HG03378 (cell line): ENCODE results near the gene TREML1.
"Not testable (repeated sequence)": the region's sequence is repeated elsewhere in the genome, so short reads cannot be mapped to it uniquely, and the experiment has no call there.

ENCODE experiments used
- ATAC-seq: cut with Tn5 transposase; IDR thresholded peaks from one replicate; pipeline ENCODE4 v1.9.1; 2021; ENCODE audit warnings: mild to moderate bottlenecking, moderate library complexity; ENCODE audit not compliant: unreplicated experiment

The TREML1 gene, protein sequence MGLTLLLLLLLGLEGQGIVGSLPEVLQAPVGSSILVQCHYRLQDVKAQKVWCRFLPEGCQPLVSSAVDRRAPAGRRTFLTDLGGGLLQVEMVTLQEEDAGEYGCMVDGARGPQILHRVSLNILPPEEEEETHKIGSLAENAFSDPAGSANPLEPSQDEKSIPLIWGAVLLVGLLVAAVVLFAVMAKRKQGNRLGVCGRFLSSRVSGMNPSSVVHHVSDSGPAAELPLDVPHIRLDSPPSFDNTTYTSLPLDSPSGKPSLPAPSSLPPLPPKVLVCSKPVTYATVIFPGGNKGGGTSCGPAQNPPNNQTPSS

DNA sequence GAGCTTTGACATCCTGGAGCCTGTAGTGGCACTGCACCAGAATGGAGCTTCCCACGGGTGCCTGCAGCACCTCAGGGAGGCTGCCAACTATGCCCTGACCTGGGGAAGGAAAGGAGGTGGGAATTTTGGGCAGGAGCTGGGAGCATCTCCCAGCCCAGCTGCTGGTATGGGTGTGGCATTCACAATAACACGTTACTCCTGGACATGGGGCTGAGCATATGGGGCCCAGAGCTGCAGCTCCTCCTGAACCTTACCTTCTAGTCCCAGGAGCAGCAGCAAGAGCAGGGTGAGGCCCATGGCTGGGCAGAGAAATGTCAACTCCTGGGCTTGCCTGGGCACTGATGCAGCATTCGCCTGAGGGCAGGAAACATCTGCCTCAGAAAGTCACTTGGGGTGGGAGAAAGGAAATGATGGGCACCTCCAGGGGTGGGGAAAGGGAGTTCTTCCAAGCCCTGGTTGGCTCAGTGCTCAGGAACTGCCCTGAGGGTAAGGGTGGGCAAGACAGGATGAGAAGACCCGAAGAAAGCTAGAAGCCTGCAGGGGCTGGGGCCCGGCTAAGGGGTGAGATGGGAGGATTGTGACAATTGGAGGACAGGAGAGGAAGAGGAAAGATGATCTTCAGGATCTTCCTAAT lies at the start of gene TREML1:
Gene TREML1 (minus strand): TSS at position 356 of the 634 bp plus-strand sequence. CDS start 59 bp downstream, at position 297.
- ATAC-seq: no peak

DNA sequence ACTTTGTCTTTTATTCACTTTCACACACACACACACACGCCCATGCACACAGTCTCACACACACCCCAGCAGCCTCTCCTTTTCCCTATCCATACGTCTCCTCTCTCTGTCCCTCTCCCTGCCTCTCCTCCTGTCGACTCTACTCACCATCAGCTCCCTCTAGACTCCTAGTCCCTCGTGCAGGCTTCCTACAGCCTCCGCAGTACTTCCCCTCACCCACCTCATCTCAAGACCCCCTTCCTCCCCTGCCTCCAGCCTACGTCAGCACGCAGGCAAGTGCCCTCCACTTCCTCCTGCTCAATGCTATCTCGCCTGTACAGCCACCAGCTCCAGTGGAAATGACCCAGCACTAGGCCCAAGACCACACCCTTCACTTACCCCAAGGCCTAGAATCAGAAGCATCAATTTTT lies 47.6 kb upstream of the TREML1 start:
- ATAC-seq: no peak

DNA sequence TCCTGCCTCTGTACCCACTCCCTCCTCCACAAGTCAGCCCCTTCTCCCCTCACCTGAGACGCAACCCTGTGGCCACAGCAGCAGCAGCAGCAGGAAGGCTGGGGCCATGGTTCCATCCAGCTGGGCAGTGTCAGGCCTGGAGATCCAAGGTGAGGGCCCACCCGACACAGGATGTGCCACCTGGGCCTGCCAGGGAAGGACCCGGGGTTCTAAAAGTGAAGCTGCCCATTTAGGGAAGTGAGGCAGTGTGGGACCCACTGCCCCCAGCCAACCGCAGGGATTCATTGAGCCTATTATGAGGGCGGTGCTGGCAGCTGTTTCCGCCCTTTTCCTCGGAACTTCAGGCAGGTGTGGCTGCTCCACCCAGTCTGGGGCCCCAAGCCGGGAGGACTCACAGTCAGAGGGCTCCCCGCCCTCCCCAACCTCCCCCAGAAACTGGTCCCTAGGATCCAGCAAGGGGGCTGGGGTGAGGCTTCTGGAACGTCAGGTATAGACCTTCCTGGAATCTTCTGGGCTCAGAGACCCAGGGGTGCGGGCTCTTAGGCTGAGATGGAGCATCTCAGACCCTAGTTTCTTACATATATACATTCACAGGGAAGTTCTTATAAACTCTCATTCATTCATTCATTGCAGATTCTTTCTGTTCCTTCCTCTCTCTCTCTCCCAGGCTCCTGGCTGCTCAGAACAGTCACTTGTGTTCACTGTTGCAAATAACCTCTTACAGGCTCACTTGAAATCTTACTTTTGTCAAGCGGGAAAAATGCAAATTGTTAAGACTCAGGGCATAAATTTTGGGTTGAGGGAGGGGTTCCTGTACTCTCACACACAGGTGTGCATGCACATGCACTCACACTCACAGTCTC lies 47.0 kb upstream of the TREML1 start, which contains the start of gene TREML2:
Gene TREML2 (minus strand): TSS at position 249 of the 863 bp plus-strand sequence. CDS start 141 bp downstream, at position 108.
- no peak for ATAC-seq

DNA sequence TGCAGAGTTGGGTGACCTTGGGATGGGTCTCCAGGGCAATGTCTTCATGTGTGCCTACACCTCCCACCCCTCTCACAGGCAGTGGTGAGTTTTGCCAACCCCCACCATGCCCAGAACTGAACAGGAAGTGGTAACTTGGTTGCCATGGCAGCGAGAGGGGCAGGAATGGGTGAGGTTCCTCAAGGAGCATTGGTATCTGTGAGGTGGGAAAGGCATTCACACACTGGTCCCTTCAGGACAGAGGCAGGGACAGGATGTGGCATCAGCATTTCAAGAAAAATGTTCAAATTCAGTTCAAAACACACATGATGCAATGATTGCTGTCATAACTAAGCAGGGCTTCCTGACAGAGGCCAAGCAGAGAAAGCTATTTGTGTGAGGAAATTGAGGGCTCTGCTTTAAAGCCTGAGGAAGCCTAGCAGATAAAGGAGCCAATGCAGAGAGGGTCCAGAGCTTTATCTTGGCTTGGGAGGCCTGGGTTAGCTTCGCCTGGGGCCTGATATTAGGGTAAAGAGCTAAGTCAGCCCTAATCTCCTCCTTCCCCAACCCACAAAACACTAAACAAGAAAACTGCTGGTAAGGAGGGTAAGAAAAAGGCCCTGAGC lies 46.3 kb upstream of the TREML1 start:
- ATAC-seq: no peak

DNA sequence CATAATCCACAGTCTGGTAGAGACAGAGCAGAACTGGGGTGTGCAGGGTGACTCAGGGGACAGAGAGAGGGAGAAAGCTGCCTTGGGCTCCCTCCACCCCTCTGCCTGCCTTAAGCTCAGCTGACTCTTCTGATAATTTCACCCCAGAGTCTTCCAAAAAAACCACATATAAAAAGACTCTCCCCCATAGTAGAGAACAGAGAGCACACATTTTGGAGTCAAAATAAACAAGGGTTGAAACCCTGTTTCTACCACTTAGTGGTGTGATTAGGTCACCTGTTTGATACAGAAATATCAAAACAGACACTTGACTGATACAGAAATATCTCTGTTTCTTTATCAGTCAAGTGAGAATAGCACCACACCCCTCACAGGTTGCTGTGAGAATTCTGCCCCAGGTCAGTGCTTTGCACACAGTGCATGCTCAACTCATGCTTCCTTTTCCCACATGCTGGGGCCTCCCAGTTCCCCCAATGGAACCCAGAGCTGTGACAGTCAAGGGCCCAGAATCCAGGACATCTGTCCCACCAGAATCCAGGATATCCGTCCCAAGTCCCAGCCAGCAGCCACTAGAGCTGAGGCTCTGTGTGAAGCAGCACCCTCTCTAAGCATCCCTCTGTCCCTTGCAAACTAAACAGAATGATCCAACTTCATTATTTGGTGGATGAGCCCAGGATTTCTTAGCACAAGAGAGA lies 45.6 kb upstream of the TREML1 start:
- ATAC-seq: no peak

DNA sequence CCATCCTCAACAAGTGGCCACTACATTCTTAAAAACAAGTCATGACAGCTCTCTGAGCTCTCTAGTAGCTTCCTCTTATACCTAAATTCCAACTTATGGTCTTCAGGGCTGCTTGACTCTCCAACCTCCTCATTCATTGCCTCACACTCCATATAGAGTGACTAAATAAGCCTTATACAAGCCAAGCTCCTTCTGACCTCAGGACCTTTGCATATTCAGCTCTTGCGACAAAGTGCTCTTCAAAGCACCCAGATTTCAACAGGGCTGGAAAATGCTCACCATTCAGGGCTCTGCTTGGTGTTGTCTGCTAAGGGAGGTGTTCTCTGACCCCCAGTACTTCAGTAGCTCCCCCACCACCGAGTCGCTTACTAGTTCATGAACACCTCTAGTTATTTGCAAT lies 43.1 kb upstream of the TREML1 start:
- ATAC-seq: no peak

DNA sequence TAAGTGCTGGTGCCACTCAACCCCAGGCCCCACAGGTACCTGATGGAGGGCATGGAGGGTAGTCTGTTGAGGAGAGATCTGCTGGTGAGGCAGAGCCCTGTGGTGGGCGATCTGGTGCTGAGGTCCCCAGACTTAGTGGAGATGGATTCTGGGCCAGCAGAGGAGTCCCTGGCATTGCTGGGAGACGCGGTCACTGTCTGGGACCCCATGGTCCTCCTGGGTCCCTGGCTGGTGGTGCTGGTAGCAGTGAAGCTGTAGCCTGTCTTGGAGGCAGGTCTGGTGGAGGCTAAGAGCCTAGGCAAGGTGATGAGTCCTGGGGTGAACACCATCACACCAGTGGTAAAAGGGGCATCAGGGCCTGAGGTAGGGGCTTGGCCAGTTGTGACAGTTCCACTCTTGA lies 40.2 kb upstream of the TREML1 start:
- no peak for ATAC-seq

DNA sequence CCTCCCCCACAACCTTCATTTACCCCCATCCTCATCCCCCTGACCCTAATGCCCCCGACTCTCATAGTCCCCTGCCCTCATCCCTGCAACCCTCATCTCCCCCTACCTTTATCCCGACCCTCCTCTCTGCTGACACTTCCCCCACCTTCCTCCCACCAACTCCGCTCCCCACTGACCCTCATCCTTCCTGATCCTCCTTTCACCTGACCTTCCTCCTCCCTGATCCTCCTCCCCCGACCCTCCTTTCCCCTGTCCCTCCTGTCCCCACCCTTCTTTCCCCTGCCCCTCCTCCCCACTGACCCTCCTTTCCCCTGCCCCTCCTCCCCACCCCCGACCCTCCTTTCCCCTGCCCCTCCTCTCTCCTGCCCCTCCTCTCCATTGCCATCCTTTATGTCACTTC lies 39.7 kb upstream of the TREML1 start:
- no peak for ATAC-seq

DNA sequence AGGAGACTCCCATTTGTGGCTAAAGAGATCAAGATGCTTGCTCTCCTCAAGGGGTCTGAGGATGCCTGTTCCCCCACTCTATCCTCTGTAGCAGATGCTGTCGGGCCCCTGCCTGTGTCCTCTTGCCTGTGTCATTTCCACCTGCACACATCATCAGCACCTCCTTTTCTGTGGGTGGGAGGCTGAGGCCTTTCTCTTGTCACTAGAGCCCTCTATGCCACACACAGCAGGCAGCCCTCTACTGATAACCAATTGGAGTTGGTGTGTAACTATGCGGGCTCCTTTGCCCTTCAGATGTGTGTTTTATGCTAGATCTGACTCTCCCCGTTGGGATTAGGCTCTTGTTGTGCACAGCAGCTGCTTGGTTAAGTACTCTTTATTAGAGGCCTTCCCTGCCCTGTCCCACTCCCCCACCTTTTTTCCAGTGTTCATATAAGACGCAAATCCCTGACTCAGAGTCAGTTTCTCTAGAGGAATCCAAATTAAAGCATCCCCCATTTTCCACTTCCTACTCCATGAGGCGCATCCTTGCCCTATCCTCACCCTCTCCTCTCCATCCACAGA lies 39.1 kb upstream of the TREML1 start:
- no peak for ATAC-seq

DNA sequence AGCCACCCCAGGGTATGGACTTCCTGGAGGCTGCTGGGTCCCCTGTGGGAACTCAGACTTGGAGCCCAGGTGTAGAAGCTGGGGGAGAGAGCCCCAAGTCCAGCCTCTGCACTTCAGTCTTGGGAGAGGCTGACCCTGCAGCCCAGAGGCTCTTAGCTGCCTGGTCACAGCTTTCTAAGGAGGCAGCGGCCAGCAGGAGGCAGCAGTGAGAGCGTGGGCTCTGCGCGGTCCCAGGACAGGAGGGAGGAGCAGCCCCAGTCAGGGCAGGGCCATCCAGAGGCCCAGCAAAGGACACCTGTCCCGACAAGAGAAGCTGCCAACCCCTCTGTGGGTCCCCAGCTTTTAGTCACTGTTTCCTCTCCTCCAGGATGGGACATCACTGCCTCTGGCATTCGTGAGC lies 37.4 kb upstream of the TREML1 start:
- no peak for ATAC-seq

DNA sequence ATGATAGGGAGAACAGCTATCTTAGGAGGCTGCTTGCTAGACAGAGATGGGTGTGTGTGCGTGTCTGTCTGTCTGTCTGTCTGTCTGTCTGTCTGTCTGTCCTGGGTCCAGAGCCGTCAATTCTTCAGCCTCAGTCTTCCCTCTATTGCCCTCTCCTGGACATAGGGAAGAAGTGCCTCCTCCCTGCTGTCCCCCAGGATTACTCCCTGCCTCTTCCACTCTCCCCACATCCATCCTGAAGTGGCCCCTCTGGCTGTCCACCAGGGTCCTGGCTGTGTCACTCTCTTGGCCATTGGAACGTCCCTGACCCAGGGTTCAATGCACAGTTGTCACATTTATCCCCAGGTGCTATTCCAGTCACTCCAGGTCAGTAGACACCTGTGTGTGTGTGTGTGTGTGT lies 36.6 kb upstream of the TREML1 start:
- ATAC-seq: no peak

DNA sequence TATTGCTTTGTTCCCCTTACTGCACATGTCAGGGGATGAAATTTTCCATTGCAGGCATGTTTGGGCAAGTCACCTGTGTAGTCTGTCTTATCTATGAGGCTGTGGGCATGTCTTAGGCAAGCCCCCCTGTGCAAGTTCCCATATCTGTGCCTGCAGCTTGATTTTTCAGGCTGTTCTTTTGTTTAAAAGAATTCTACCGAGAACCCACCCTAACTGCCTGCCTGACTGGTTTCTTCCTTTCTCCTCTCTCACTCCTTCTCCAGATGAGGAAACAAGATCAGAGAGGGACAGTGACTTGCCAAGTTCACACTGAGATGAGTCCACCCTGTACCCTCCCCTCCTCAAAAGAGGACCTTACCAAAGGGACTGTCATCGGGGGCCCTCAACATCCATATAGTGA lies 35.8 kb upstream of the TREML1 start:
- ATAC-seq: no peak

DNA sequence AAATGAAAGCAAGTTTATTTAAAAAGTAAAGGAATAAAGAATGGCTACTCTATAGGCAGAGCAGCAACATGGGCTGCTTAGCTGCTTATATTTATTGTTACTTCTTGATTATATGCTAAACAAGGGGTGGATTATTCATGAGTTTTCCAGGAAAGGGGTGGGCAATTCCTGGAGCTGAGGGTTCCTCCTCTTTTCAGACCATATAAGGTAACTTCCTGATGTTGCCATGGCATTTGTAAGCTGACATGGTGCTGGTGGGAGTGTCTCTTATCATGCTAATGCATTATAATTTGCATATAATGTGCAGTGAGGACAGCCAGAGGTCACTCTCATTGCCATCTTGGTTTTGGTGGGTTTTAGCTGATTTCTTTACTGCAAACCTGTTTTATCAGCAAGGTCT lies 34.9 kb upstream of the TREML1 start:
- not testable (repeated sequence) for ATAC-seq

DNA sequence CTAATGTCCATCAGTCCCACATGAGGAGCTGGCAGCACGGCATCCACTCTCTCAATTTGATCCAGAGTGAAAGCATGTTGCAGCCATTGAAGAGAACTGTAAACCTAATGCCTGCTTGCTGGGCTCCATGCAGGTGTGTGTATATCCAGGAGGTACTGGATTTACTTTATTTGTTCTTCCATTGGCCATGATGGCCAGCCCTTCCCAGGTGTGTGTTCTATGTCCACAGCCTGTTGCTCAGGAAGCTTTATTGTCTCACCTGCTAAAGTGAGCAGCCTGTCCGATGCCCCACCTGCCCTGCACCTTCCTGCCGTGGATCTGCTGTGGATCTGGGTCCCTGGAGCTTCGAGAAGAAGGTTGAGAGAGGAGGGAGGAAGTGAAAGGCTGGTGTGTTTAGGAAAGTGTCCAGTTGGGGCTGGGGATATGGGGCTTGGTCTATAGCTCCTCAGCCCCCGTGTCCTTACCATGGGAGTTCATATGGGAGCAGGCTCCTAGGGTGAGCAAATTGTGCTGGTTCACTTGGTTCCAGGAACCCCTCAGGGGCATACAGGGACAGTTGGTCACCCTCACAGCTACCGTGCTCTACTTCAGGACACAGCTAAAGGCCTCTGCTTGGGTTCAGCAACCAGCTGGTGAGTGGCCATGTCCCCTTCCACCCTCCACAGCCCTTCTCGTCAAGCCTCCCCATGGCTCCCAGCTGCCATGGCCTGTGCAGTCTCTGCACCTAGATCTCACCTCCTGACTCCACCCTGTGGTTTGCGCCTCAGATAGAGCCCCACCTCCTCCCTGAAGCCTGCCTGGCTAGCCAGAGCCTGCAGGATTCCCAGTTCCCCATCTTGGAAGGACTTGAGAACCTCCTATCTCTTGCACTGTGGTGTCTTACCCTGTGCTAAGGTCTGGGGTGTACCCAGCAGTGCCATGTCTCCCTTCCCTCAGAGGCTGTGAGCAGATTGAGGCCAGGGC lies 34.1 kb upstream of the TREML1 start:
- ATAC-seq: no peak

DNA sequence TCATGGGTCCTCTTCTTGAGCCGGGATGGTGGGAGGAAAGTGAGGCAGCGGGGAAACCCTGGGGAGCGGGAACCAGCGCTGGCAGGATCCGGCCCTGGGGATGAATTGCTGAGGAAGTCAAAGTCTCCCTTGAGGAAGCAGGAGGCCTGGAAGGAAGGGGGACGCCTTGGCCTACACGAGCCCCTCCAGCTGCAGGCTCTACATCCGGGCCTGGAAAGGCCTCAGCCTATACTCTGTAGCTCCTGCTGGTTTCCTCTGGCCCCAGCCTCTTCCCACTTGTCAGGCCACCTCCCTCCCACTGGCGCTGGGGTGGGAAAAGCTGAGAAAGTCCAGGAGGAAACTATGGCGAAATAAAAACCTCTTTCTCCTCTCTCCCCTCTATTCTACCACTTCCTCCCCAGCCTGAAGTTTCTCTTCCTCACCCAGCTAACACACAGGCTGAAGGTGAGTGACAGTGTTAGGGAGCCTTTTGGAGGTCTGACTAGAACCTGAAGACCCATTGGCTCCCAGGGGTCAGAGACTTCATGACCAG lies 31.9 kb upstream of the TREML1 start:
- no peak for ATAC-seq

DNA sequence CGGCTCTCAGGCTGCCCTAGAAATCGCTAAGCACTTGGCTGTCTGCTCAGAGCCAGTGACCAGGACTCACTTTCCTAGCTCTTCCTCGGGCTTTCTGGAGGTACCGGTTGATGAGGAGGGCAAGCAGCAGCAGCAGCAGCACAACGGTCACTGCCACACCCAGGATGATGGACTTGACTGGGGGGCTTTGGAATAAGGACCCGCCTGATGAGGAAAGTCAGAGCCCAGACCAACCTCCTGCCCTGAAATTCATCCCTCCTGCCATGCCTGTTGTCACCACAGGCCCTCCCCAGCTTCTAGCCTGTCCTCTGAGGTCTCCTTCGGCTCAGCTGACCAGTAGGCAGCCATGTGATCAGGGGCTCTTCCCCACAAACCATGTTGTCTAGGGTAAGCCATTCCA lies 30.6 kb upstream of the TREML1 start:
- ATAC-seq: no peak

DNA sequence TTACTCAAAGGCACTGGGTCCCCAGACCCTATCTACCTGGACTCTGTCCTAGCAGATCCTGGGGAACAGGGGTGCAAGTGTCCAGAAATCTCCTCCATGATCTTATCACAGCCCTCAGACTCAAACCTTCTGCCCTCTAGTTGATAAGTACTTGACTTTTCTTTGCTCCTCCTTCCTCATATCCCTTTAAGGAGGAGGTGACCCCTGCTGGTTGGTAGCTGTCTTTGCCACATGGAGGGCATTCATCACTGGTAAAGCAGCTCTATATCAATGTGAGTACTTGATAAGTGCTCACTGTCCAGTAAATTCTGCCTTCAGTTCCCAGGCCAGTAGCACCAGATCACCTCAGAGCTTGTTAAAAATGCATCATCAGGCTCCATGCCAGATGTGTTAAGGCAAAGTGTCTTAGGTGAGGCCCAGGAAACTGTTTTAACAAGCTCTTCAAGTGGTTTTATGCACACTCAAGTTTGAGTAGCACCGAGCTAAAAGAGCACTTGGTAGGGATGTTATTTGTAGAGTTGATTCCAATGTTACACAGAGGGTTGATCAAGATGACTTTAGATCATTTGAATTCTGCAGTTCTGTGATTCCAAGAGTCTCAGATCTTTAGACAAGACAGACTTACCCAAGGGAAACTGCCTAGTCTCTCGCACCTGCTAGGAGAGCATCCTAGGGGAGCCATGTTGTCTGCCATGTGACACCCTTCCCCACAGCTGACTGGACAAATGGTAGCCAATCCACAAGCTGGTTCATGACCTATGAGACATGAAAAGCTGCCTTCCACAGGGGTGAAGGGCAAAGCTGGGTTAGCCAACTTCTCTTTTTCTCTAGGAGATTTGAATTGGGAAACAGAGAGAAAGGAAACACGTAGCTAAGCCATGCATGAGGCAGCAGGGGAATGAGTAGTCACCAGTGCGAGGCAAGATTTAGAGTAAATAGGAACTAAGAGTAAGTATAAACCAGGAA lies 28.2 kb upstream of the TREML1 start:
- ATAC-seq: no peak

DNA sequence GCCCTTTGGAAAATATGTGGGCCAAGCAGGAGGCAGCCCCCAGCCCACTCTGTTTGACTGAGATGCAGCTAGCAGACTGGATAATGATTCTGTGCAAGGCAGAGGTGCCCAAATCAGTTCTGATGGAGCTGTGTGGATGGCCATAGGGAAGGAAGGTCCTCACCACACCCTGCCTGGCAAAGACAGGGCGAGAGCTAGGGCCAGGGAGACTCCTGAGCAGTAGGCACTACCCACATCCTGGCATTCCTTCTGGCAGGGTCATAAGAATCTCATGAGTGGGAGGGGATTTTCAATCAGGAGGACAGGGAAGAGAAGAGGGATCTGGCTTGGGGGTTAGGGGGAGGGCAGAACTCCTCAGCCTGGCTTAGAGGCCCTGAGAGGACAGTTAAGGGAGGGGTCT lies 27.4 kb upstream of the TREML1 start:
- ATAC-seq: no peak
